Breast epithelium (tissue), 4 donors: ENCODE results near the gene SERGEF. TPM values are rescaled to one million over a fixed set of nuclear protein-coding genes. Genes with fewer than 3 reads are reported as not detected.
A peak's percentile ranks its signal among the peaks of the same experiment; 100 is the strongest.

Experiments used
- DNase-seq, 2 donors: peaks; one replicate each; pipeline ENCODE4 v3.0.0-alpha.2; 2019; ENCODE audit warnings: low spot score in 2 of 2
- H3K27ac ChIP-seq, 2 donors: fragments of 200-600 bp; sonication (generic) in 1 of 2; one replicate each; pipeline ENCODE4 v1.5.1; 2016 to 2019; ENCODE audit warnings: mild to moderate bottlenecking in 1 of 2
- H3K27me3 ChIP-seq, 2 donors: fragments of 200-600 bp; sonication (generic) in 1 of 2; one replicate each; pipeline versions ENCODE4 v1.5.1 to v1.6.0; 2017 to 2019; ENCODE audit warnings: control low read depth in 1 of 2, mild to moderate bottlenecking in 1 of 2
- H3K36me3 ChIP-seq: fragments of 200-600 bp; one replicate; pipeline ENCODE4 v1.5.1; 2019
- H3K4me1 ChIP-seq, 2 donors: fragments of 200-600 bp; sonication (generic); one replicate each; pipeline ENCODE4 v1.5.1; 2016 to 2019; ENCODE audit warnings: control low read depth in 1 of 2
- H3K4me3 ChIP-seq, 3 donors: fragments of 200-600 bp; sonication (generic); 1 replicate in 2 of 3; 2 replicates in 1 of 3; pipeline ENCODE4 v1.5.1; 2016 to 2019; ENCODE audit warnings: mild to moderate bottlenecking in 3 of 3, moderate library complexity in 2 of 3
- H3K9me3 ChIP-seq, 2 donors: fragments of 200-600 bp; sonication (generic) in 1 of 2; one replicate each; pipeline ENCODE4 v1.5.1; 2016 to 2019; ENCODE audit warnings: control low read depth in 1 of 2
- POLR2A ChIP-seq: fragments of 450-650 bp; IDR thresholded peaks from one replicate; pipeline ENCODE4 v1.6.1; 2016; ENCODE audit warnings: antibody characterized with exemption, mild to moderate bottlenecking, moderate library complexity
- POLR2AphosphoS5 ChIP-seq, 3 donors: sonication (generic); formaldehyde crosslinking; IDR thresholded peaks; one replicate each; pipeline ENCODE4 v1.6.1; 2017; ENCODE audit warnings: antibody characterized with exemption in 3 of 3
- intact Hi-C: fragments of 100-400 bp; cut with DNase I; formaldehyde crosslinking; loops from one replicate; pipeline ENCODE4 v1.15.1; 2023; ENCODE audit warnings: low total_unique reads
- total RNA-seq, 3 donors: library from RNA; depleted of rRNA; stranded (reverse); fragments of >200 nt; gene quantifications; one replicate each; pipeline ENCODE4 v1.1.0, GENCODE V29; 2016
- TF ChIP-seq, protein P1 (sequence below), 3 donors: fragments of 450-650 bp; IDR thresholded peaks; one replicate each; pipeline ENCODE4 v1.5.1; 2016 to 2017; ENCODE audit warnings: antibody characterized with exemption in 3 of 3, mild to moderate bottlenecking in 3 of 3, moderate library complexity in 3 of 3

The SERGEF gene
- total RNA-seq, 3 donors from 2014 or later: 31.8 to 47.5 (median 41.9) TPM

GRCh38 chr11:17740649-17741235 is 272.1 kb downstream of the SERGEF start:
- intact Hi-C loops: no loop called here
- peak in 1 of 2 donors; percentile 38 for DNase-seq
- no peaks in the 10 kb centered on the region for H3K36me3 ChIP-seq
- H3K9me3 ChIP-seq: no peaks in the 10 kb centered on the region
- TF ChIP-seq, protein P1, sequence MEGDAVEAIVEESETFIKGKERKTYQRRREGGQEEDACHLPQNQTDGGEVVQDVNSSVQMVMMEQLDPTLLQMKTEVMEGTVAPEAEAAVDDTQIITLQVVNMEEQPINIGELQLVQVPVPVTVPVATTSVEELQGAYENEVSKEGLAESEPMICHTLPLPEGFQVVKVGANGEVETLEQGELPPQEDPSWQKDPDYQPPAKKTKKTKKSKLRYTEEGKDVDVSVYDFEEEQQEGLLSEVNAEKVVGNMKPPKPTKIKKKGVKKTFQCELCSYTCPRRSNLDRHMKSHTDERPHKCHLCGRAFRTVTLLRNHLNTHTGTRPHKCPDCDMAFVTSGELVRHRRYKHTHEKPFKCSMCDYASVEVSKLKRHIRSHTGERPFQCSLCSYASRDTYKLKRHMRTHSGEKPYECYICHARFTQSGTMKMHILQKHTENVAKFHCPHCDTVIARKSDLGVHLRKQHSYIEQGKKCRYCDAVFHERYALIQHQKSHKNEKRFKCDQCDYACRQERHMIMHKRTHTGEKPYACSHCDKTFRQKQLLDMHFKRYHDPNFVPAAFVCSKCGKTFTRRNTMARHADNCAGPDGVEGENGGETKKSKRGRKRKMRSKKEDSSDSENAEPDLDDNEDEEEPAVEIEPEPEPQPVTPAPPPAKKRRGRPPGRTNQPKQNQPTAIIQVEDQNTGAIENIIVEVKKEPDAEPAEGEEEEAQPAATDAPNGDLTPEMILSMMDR (IDR thresholded peaks at IDR 0.05): no peak
- no peak for TF ChIP-seq POLR2AphosphoS5 (IDR thresholded peaks at IDR 0.05)
- TF ChIP-seq POLR2A: no peak
- H3K4me3 ChIP-seq: no peak overlapping the region
- peaks cover 8 to 39% of the 10 kb centered on the region in 2 donors for H3K27me3 ChIP-seq
- H3K27ac ChIP-seq: no peak overlapping the region
- H3K4me1 ChIP-seq: no peaks in the 10 kb centered on the region

DNA sequence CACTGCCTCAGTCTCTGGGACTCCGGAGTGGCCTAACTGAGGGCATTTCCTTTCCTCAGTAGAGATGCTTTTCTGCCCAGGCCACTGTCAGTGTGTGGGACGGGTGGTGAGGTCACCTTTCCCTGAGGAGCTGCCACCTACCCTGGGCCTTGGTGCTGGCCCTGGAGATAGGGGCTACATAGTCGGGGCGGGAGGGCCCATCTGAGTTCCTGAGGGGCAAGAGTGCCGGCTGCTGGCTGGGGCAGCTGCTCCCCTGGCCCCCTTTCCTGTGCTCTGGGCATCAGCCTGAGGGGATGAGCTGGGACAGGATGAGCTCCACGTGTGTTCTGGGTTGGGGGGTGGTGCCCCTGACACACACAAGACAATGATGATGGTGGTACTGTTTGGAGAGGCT is 272.9 kb downstream of the SERGEF start:
- peaks cover 10 to 41% of the 10 kb centered on the region in 2 donors for H3K27me3 ChIP-seq
- peak in 1 of 2 donors; percentile 41 for DNase-seq

GRCh38 chr11:17738151-17738973 is 274.5 kb downstream of the SERGEF start:
- Histone ChIP-seq H3K4me1 (no peaks in the 10 kb centered on the region), H3K27ac (no peak overlapping the region), H3K36me3 (no peaks in the 10 kb centered on the region), H3K9me3 (no peaks in the 10 kb centered on the region), H3K27me3 (peaks cover 10 to 41% of the 10 kb centered on the region in 2 donors), H3K4me3 (no peak overlapping the region)
- TF ChIP-seq, protein P1 (IDR thresholded peaks at IDR 0.05): no peak
- no peak for TF ChIP-seq POLR2A
- no peak for TF ChIP-seq POLR2AphosphoS5 (IDR thresholded peaks at IDR 0.05)
- intact Hi-C loops: no loop called here
- DNase-seq: peak in 1 of 2 donors; percentile 33

More for the DNA sequence above, 272.9 kb downstream of the SERGEF start:
- TF ChIP-seq, protein P1 (IDR thresholded peaks at IDR 0.05): no peak
- no peak for TF ChIP-seq POLR2AphosphoS5 (IDR thresholded peaks at IDR 0.05)
- no peak for TF ChIP-seq POLR2A
- Histone ChIP-seq H3K9me3 (no peaks in the 10 kb centered on the region), H3K27ac (no peak overlapping the region), H3K36me3 (no peaks in the 10 kb centered on the region), H3K4me3 (no peak overlapping the region), H3K4me1 (no peaks in the 10 kb centered on the region)
- intact Hi-C loops: no loop called here

Other genes with a start within 250 kb of the SERGEF start
- 1 to 10 TPM in 2 of 3 donors, under 1 TPM in 1; 0.64 to 2.6 (median 1.2) TPM for gene TPH1, start 33.2 kb upstream of the SERGEF start, total RNA-seq
- gene SAAL1, start 93.0 kb upstream of the SERGEF start, total RNA-seq: 10 to 100 TPM; 12.3 to 16.4 (median 16.0) TPM
- gene MRGPRX3, start 119.5 kb upstream of the SERGEF start, total RNA-seq: 1 to 10 TPM in 2 of 3 donors, not detected in 1; 2.0 to 5.2 TPM
- gene MRGPRX4, start 159.8 kb upstream of the SERGEF start, total RNA-seq: not detected
- gene SAA4, start 223.8 kb upstream of the SERGEF start, total RNA-seq: 10 to 100 TPM in 1 of 3 donors, 1 to 10 TPM in 1, not detected in 1; 5.6 to 45.2 TPM
- gene SAA2, start 235.6 kb upstream of the SERGEF start, total RNA-seq: 100 to 1,000 TPM in 2 of 3 donors, 1 to 10 TPM in 1; 7.5 to 567 (median 428) TPM